Keratinocyte (primary cell): ENCODE results near the gene IPPK.

Source experiments
- CTCF ChIP-seq, 3 experiments: IDR thresholded peaks in 1 of 3; conservative IDR thresholded peaks in 1 of 3; optimal IDR thresholded peaks in 1 of 3; 2 replicates in 2 of 3; 3 replicates in 1 of 3; pipeline versions ENCODE3 to v1.5.1; 2011; ENCODE audit warnings: low read length in 3 of 3, mild to moderate bottlenecking in 3 of 3, moderate library complexity in 2 of 3, control low read depth in 1 of 3, inconsistent platforms in 1 of 3; ENCODE audit not compliant: insufficient read depth in 2 of 3; ENCODE audit errors: extremely low read depth in 1 of 3
- EZH2 ChIP-seq: IDR thresholded peaks from one replicate; pipeline ENCODE4 v1.6.1; 2012; ENCODE audit warnings: inconsistent platforms, mild to moderate bottlenecking, low read length, moderate library complexity

DNA sequence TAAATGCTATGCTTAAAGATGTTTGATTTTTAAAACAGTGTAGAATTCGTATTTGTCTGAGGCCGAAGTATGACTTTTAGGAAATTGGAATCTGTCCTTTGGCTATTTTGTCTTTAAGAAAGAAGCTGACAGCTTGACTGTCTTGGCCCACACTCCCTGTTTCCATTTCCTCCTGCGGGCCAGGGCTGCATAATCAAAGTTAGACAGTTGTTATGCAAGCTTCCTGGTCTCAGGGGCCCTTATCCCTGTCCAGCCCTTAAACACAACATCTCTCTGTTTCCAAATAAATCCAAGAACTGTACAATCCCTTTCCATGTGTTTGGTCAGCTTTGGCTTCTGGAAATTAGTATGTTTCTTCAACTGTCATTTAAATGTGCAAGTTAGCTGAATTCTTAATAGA is 79.6 kb downstream of the IPPK start:
- no peak for TF ChIP-seq CTCF (optimal IDR thresholded peaks at IDR 0.05 in 1 of 3, IDR thresholded peaks at IDR 0.05 in 1 of 3, conservative IDR thresholded peaks at IDR 0.05 in 1 of 3; ENCODE audit: extremely low read depth in 1 of 3, insufficient read depth in 2 of 3, low read length in 3 of 3)
- no peak for TF ChIP-seq EZH2
